ENCODE results near the gene KLHL29.

DNA sequence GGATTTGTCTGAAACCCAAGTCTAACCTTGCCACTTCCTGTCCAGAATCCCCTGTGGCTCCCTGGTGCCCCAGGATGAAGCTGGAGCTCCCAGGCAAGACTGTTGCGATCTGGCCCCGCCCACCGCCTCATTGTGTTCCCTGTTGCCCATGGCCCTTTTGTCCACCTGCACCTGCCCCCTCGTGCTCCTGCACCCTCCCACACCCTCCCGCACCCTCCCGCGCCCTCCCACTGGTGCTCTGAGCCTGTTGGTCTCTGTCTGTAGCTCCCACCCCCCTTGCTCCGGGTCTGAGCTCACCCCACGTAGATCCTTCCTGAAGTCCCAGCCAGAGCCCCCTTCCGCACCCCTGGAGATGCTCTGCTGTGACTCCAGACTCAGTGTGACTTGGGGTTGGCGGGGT is 297.5 kb downstream of the KLHL29 start:
- TF ChIP-seq, protein P1, sequence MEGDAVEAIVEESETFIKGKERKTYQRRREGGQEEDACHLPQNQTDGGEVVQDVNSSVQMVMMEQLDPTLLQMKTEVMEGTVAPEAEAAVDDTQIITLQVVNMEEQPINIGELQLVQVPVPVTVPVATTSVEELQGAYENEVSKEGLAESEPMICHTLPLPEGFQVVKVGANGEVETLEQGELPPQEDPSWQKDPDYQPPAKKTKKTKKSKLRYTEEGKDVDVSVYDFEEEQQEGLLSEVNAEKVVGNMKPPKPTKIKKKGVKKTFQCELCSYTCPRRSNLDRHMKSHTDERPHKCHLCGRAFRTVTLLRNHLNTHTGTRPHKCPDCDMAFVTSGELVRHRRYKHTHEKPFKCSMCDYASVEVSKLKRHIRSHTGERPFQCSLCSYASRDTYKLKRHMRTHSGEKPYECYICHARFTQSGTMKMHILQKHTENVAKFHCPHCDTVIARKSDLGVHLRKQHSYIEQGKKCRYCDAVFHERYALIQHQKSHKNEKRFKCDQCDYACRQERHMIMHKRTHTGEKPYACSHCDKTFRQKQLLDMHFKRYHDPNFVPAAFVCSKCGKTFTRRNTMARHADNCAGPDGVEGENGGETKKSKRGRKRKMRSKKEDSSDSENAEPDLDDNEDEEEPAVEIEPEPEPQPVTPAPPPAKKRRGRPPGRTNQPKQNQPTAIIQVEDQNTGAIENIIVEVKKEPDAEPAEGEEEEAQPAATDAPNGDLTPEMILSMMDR (conservative IDR thresholded peaks at IDR 0.05; ENCODE audit: low read depth, low read length) = no peak
- no peak for TF ChIP-seq EZH2 (IDR thresholded peaks at IDR 0.05; ENCODE audit: borderline replicate concordance, low read depth, low read length, poor library complexity, severe bottlenecking)
